Gastrocnemius medialis (tissue), 4 donors: ENCODE measurements around the gene FLT3LG. TPM values are rescaled to one million over a fixed set of nuclear protein-coding genes. Genes with fewer than 3 reads are reported as not detected.

Source experiments
- ATAC-seq, 2 donors: fragments of 150-250 bp; one replicate each; pipeline ENCODE4 v1.9.1; 2016
- DNase-seq, 2 donors: peaks; one replicate each; pipeline ENCODE4 v3.0.0-alpha.2; 2019
- H3K27ac ChIP-seq, 4 donors: fragments of 200-600 bp; sonication (generic); 1 replicate in 1 of 4; 2 replicates in 3 of 4; pipeline ENCODE4 v1.5.1; 2016 to 2018; ENCODE audit warnings: mild to moderate bottlenecking in 2 of 4, moderate library complexity in 1 of 4
- H3K27me3 ChIP-seq, 3 donors: fragments of 200-600 bp; sonication (generic) in 2 of 3; 1 replicate in 1 of 3; 2 replicates in 2 of 3; pipeline versions ENCODE4 v1.5.1 to v1.6.0; 2016 to 2019; ENCODE audit warnings: mild to moderate bottlenecking in 1 of 3, moderate library complexity in 1 of 3
- H3K36me3 ChIP-seq, 2 donors: fragments of 200-600 bp; sonication (generic) in 1 of 2; one replicate each; pipeline ENCODE4 v1.5.1; 2017 to 2018
- H3K4me1 ChIP-seq, 2 donors: fragments of 200-600 bp; sonication (generic) in 1 of 2; one replicate each; pipeline ENCODE4 v1.5.1; 2016 to 2017; ENCODE audit warnings: mild to moderate bottlenecking in 2 of 2
- H3K4me3 ChIP-seq, 4 donors: fragments of 200-600 bp; sonication (generic) in 3 of 4; 1 replicate in 1 of 4; 2 replicates in 3 of 4; pipeline ENCODE4 v1.5.1; 2016 to 2019; ENCODE audit warnings: mild to moderate bottlenecking in 2 of 4
- H3K9me3 ChIP-seq, 3 donors: fragments of 200-600 bp; sonication (generic) in 2 of 3; 1 replicate in 1 of 3; 2 replicates in 2 of 3; pipeline ENCODE4 v1.5.1; 2016 to 2019
- CTCF ChIP-seq, 5 experiments: fragments of 450-650 bp in 3 of 5; fragments of 200-600 bp in 2 of 5; sonication (generic) in 2 of 5; IDR thresholded peaks in 4 of 5; conservative IDR thresholded peaks in 1 of 5; 1 replicate in 4 of 5; 2 replicates in 1 of 5; pipeline ENCODE4 v1.5.1; 2016 to 2019; ENCODE audit warnings: antibody characterized with exemption in 5 of 5, mild to moderate bottlenecking in 3 of 5, moderate library complexity in 3 of 5
- POLR2A ChIP-seq, 2 donors: fragments of 450-650 bp; IDR thresholded peaks; one replicate each; pipeline ENCODE4 v1.6.1; 2017; ENCODE audit warnings: antibody characterized with exemption in 2 of 2, mild to moderate bottlenecking in 2 of 2, moderate library complexity in 2 of 2
- in situ Hi-C, 4 donors: fragments of 200-750 bp; cut with MboI; loops; one replicate each; pipeline versions ENCODE4 v1.15.0 to v1.8.0; 2017; ENCODE audit warnings: low sequenced_read_pairs in 4 of 4
- intact Hi-C: fragments of 100-400 bp; cut with DNase I; formaldehyde crosslinking; loops from one replicate; pipeline ENCODE4 v1.15.1; 2023; ENCODE audit warnings: low total_unique reads
- total RNA-seq, 4 donors: library from RNA; depleted of rRNA; stranded (reverse); fragments of >200 nt; gene quantifications; one replicate each; pipeline versions ENCODE4 v1.1.0 to v1.2.3, GENCODE V29; 2016

FLT3LG gene
- total RNA-seq, 4 donors from 2014 or later, result 0.91 to 2.7 (median 1.2) TPM

GRCh38 chr19:49513746-49514118 is 39.7 kb downstream of the FLT3LG start:
- no peak for TF ChIP-seq POLR2A (IDR thresholded peaks at IDR 0.05)
- no peak for TF ChIP-seq CTCF (IDR thresholded peaks at IDR 0.05 in 4 of 5, conservative IDR thresholded peaks at IDR 0.05 in 1 of 5)
- peak overlapping the region; percentile 87 to 91 (median 88) for H3K27ac ChIP-seq
- H3K9me3 ChIP-seq, result no peaks in the 10 kb centered on the region
- in situ Hi-C loops (no loop called here), intact Hi-C loops (no loop called here)
- DNase-seq (no peak), ATAC-seq (peak in 1 of 2 donors; percentile 12)
- peak overlapping the region; percentile 73 to 86 (median 84) for H3K4me3 ChIP-seq
- H3K4me1 ChIP-seq, result peaks cover 9 to 23% of the 10 kb centered on the region in 2 donors
- no peaks in the 10 kb centered on the region for H3K36me3 ChIP-seq
- no peaks in the 10 kb centered on the region for H3K27me3 ChIP-seq

GRCh38 chr19:49514151-49514550 is 40.1 kb downstream of the FLT3LG start:
- H3K27me3 ChIP-seq, result no peaks in the 10 kb centered on the region
- H3K4me1 ChIP-seq, result peaks cover 9 to 23% of the 10 kb centered on the region in 2 donors
- TF ChIP-seq CTCF (IDR thresholded peaks at IDR 0.05 in 4 of 5, conservative IDR thresholded peaks at IDR 0.05 in 1 of 5), result no peak
- TF ChIP-seq POLR2A (IDR thresholded peaks at IDR 0.05), result no peak
- in situ Hi-C loops, result no loop called here
- no peaks in the 10 kb centered on the region for H3K9me3 ChIP-seq
- H3K4me3 ChIP-seq, result peak overlapping the region; percentile 73 to 86 (median 84)
- peak overlapping the region in 1 of 4 donors; percentile 87 for H3K27ac ChIP-seq
- intact Hi-C loops, result no loop called here
- no peak for ATAC-seq
- H3K36me3 ChIP-seq, result no peaks in the 10 kb centered on the region
- DNase-seq, result no peak

GRCh38 chr19:49515767-49516166 is 41.8 kb downstream of the FLT3LG start:
- intact Hi-C loops, result no loop called here
- no peak overlapping the region for H3K27ac ChIP-seq
- no peak overlapping the region for H3K4me3 ChIP-seq
- H3K36me3 ChIP-seq, result no peaks in the 10 kb centered on the region
- ATAC-seq (peak in 1 of 2 donors; percentile 21), DNase-seq (peak in 1 of 2 donors; percentile 51)
- H3K9me3 ChIP-seq, result no peaks in the 10 kb centered on the region
- in situ Hi-C loops, result no loop called here
- no peak for TF ChIP-seq POLR2A (IDR thresholded peaks at IDR 0.05)
- TF ChIP-seq CTCF (IDR thresholded peaks at IDR 0.05 in 4 of 5, conservative IDR thresholded peaks at IDR 0.05 in 1 of 5), result no peak
- H3K27me3 ChIP-seq, result no peaks in the 10 kb centered on the region
- peaks cover 9 to 23% of the 10 kb centered on the region in 2 donors for H3K4me1 ChIP-seq

GRCh38 chr19:49518033-49518432 is 44.0 kb downstream of the FLT3LG start:
- in situ Hi-C loops, result no loop called here
- TF ChIP-seq POLR2A (IDR thresholded peaks at IDR 0.05) (no peak), CTCF (IDR thresholded peaks at IDR 0.05 in 4 of 5, conservative IDR thresholded peaks at IDR 0.05 in 1 of 5) (no peak)
- no peaks in the 10 kb centered on the region for H3K36me3 ChIP-seq
- H3K27ac ChIP-seq, result no peak overlapping the region
- intact Hi-C loops, result no loop called here
- H3K4me3 ChIP-seq, result no peak overlapping the region
- H3K4me1 ChIP-seq, result peaks cover 9 to 10% of the 10 kb centered on the region in 2 donors
- no peak for ATAC-seq
- H3K27me3 ChIP-seq, result no peaks in the 10 kb centered on the region
- H3K9me3 ChIP-seq, result no peaks in the 10 kb centered on the region
- DNase-seq, result no peak

- Histone ChIP-seq H3K4me3 (no peak overlapping the region), H3K27ac (no peak overlapping the region), H3K4me1 (no peaks in the 10 kb centered on the region), H3K36me3 (no peaks in the 10 kb centered on the region), H3K9me3 (no peaks in the 10 kb centered on the region), H3K27me3 (no peaks in the 10 kb centered on the region)
- TF ChIP-seq POLR2A (IDR thresholded peaks at IDR 0.05), result no peak
- TF ChIP-seq CTCF (IDR thresholded peaks at IDR 0.05 in 4 of 5, conservative IDR thresholded peaks at IDR 0.05 in 1 of 5), result no peak
- DNase-seq, result peak; percentile 24 to 48
- intact Hi-C loops (no loop called here), in situ Hi-C loops (no loop called here)
- ATAC-seq, result peak; percentile 19 to 44
These were observed 46.8 kb downstream of the FLT3LG start for GRCh38 chr19:49520705-49521319.
